ACHN (cell line): ENCODE data around the gene GNG14.
"Not testable (repeated sequence)": the region's sequence is repeated elsewhere in the genome, so short reads cannot be mapped to it uniquely, and the experiment has no call there.

Source experiments
- DNase-seq: peaks from one replicate; pipeline ENCODE4 v3.0.0-alpha.2; 2015
- in situ Hi-C: cut with HindIII; loops from 2 replicates; pipeline ENCODE4 v1.10.0; 2017; ENCODE audit warnings: low sequenced_read_pairs, low pct_ligation_motif_present, low pct_unique_long_range_greater_than_20kb

Gene GNG14

GRCh38 chr19:12665671-12666264, 22.0 kb upstream of the GNG14 start:
- in situ Hi-C loops: no loop called here
- DNase-seq: no peak

- in situ Hi-C loops: no loop called here
- peak; percentile 73 for DNase-seq
Observed at GRCh38 chr19:12666265-12667048, 21.3 kb upstream of the GNG14 start, which contains the start of the genes MAN2B1 and WDR83. Gene MAN2B1, minus strand, starts transcription at chr19:12666742. Its CDS starts 41 bp downstream, at chr19:12666701. Gene WDR83, plus strand, starts transcription at chr19:12666807. Its CDS starts 2,984 bp downstream, at chr19:12669791.

GRCh38 chr19:12667731-12668302, 20.0 kb upstream of the GNG14 start:
- DNase-seq: no peak
- in situ Hi-C loops: no loop called here

GRCh38 chr19:12668346-12668745, 19.5 kb upstream of the GNG14 start:
- in situ Hi-C loops: no loop called here
- DNase-seq: no peak

GRCh38 chr19:12668932-12669269, 18.9 kb upstream of the GNG14 start:
- DNase-seq: peak; percentile 52
- in situ Hi-C loops: no loop called here

- peak; percentile 78 for DNase-seq
- in situ Hi-C loops: no loop called here
Observed at GRCh38 chr19:12669270-12670158, 18.3 kb upstream of the GNG14 start.

GRCh38 chr19:12670159-12670928, 17.5 kb upstream of the GNG14 start:
- in situ Hi-C loops: no loop called here
- no peak for DNase-seq

GRCh38 chr19:12672744-12673143, 15.1 kb upstream of the GNG14 start:
- in situ Hi-C loops: no loop called here

GRCh38 chr19:12675399-12675798, 12.4 kb upstream of the GNG14 start:
- no peak for DNase-seq
- in situ Hi-C loops: no loop called here

More at GRCh38 chr19:12672744-12673143, 15.1 kb upstream of the GNG14 start:
- DNase-seq: no peak

- in situ Hi-C loops: no loop called here
- no peak for DNase-seq
Observed at GRCh38 chr19:12675940-12676339, 11.9 kb upstream of the GNG14 start.

- DNase-seq: peak; percentile 79
- in situ Hi-C loops: no loop called here
Observed at GRCh38 chr19:12676384-12676792, 11.4 kb upstream of the GNG14 start.

- DNase-seq: no peak
- in situ Hi-C loops: no loop called here
Observed at GRCh38 chr19:12676928-12677327, 10.9 kb upstream of the GNG14 start.

GRCh38 chr19:12678039-12678438, 9.8 kb upstream of the GNG14 start:
- in situ Hi-C loops, DNase-seq: not testable (repeated sequence)

GRCh38 chr19:12680034-12680433, 7.8 kb upstream of the GNG14 start:
- in situ Hi-C loops: no loop called here
- DNase-seq: no peak

- DNase-seq: peak; percentile 94
- in situ Hi-C loops: no loop called here
Observed at GRCh38 chr19:12681074-12681987, 6.5 kb upstream of the GNG14 start, which contains the start of gene DHPS. Gene DHPS, minus strand, starts transcription at chr19:12681880. Its CDS starts 114 bp downstream, at chr19:12681766.

GRCh38 chr19:12685831-12686230, 2.0 kb upstream of the GNG14 start:
- no peak for DNase-seq
- in situ Hi-C loops: no loop called here

- no peak for DNase-seq
- in situ Hi-C loops: no loop called here
Observed at GRCh38 chr19:12689012-12689411, 1.2 kb downstream of the GNG14 start.
